GM18505 (cell line): ENCODE measurements around the gene LRRTM3.

Experiments
- ATAC-seq: cut with Tn5 transposase; IDR thresholded peaks from one replicate; pipeline ENCODE4 v1.9.1; 2021; ENCODE audit not compliant: unreplicated experiment
- POLR2A ChIP-seq: IDR thresholded peaks from 4 replicates; pipeline ENCODE4 v1.6.1; 2011; ENCODE audit warnings: borderline replicate concordance; ENCODE audit not compliant: insufficient read depth, insufficient read length; ENCODE audit errors: extremely low read depth

Gene LRRTM3

GRCh38 chr10:66925373-66925772, 463 bp upstream of the LRRTM3 start:
- ATAC-seq, result no peak
- no peak for TF ChIP-seq POLR2A

GRCh38 chr10:66926841-66927240, 1.0 kb downstream of the LRRTM3 start:
- no peak for ATAC-seq
- TF ChIP-seq POLR2A, result no peak

GRCh38 chr10:66927251-66927935, 1.6 kb downstream of the LRRTM3 start:
- TF ChIP-seq POLR2A, result no peak
- no peak for ATAC-seq

- ATAC-seq, result no peak
- no peak for TF ChIP-seq POLR2A
These were observed 2.3 kb downstream of the LRRTM3 start for GRCh38 chr10:66927971-66928770.

- TF ChIP-seq POLR2A, result no peak
- no peak for ATAC-seq
These were observed 2.9 kb downstream of the LRRTM3 start for GRCh38 chr10:66928776-66929175.

- ATAC-seq, result no peak
- TF ChIP-seq POLR2A, result no peak
These were observed 3.5 kb downstream of the LRRTM3 start for GRCh38 chr10:66929375-66929774.

GRCh38 chr10:66931340-66931948, 5.6 kb downstream of the LRRTM3 start:
- peak; percentile 59 for ATAC-seq
- TF ChIP-seq POLR2A, result no peak

GRCh38 chr10:66931949-66932343, 6.1 kb downstream of the LRRTM3 start:
- no peak for TF ChIP-seq POLR2A
- ATAC-seq, result no peak

GRCh38 chr10:66934711-66935110, 8.9 kb downstream of the LRRTM3 start:
- TF ChIP-seq POLR2A, result no peak
- no peak for ATAC-seq

GRCh38 chr10:66940965-66941364, 15.1 kb downstream of the LRRTM3 start:
- no peak for ATAC-seq
- no peak for TF ChIP-seq POLR2A

- TF ChIP-seq POLR2A, result no peak
- no peak for ATAC-seq
These were observed 15.7 kb downstream of the LRRTM3 start for GRCh38 chr10:66941491-66941890.

GRCh38 chr10:66942407-66942806, 16.6 kb downstream of the LRRTM3 start:
- no peak for TF ChIP-seq POLR2A
- no peak for ATAC-seq

- no peak for ATAC-seq
- TF ChIP-seq POLR2A, result no peak
These were observed 17.8 kb downstream of the LRRTM3 start for GRCh38 chr10:66943590-66943989.

GRCh38 chr10:66951896-66952295, 26.1 kb downstream of the LRRTM3 start:
- no peak for TF ChIP-seq POLR2A
- no peak for ATAC-seq
